Stimulated activated CD8-positive, alpha-beta memory T cell treated with anti-CD3 and anti-CD28 coated beads, Interleukin-7, amount 100 ng/mL, for 24 hours (primary cell): Measurements from ENCODE around the gene HADHB.
"Not testable (repeated sequence)": the region's sequence is repeated elsewhere in the genome, so short reads cannot be mapped to it uniquely, and the experiment has no call there.

Experiments used
- DNase-seq: peaks from one replicate; pipeline ENCODE4 v3.0.0-alpha.2; 2020; ENCODE audit warnings: low read depth

Gene HADHB

GRCh38 chr2:26245231-26245732 is 543 bp downstream of the HADHB start:
- DNase-seq, result peak; percentile 10

GRCh38 chr2:26245810-26246209 is 1.1 kb downstream of the HADHB start:
- DNase-seq, result no peak

GRCh38 chr2:26246818-26247217 is 2.1 kb downstream of the HADHB start:
- DNase-seq, result no peak

- DNase-seq, result no peak
Observed at GRCh38 chr2:26249625-26250024, 4.9 kb downstream of the HADHB start.

GRCh38 chr2:26251893-26252292 is 7.2 kb downstream of the HADHB start:
- DNase-seq, result no peak

- DNase-seq, result no peak
Observed at GRCh38 chr2:26255759-26256384, 11.1 kb downstream of the HADHB start.

- not testable (repeated sequence) for DNase-seq
Observed at GRCh38 chr2:26258836-26259235, 14.1 kb downstream of the HADHB start.

- DNase-seq, result no peak
Observed at GRCh38 chr2:26268213-26268612, 23.5 kb downstream of the HADHB start.

GRCh38 chr2:26268670-26269385 is 24.1 kb downstream of the HADHB start:
- DNase-seq, result not testable (repeated sequence)

- no peak for DNase-seq
Observed at GRCh38 chr2:26269571-26270158, 24.9 kb downstream of the HADHB start.

- DNase-seq, result no peak
Observed at GRCh38 chr2:26270373-26270772, 25.6 kb downstream of the HADHB start.

- DNase-seq, result no peak
Observed at GRCh38 chr2:26273501-26273900, 28.8 kb downstream of the HADHB start.

- no peak for DNase-seq
Observed at GRCh38 chr2:26274058-26274613, 29.4 kb downstream of the HADHB start.

GRCh38 chr2:26276484-26277227 is 31.9 kb downstream of the HADHB start:
- no peak for DNase-seq

GRCh38 chr2:26279886-26280285 is 35.1 kb downstream of the HADHB start:
- no peak for DNase-seq

GRCh38 chr2:26281226-26281625 is 36.5 kb downstream of the HADHB start:
- no peak for DNase-seq

GRCh38 chr2:26283606-26284005 is 38.9 kb downstream of the HADHB start:
- DNase-seq, result no peak

GRCh38 chr2:26284132-26284531 is 39.4 kb downstream of the HADHB start:
- DNase-seq, result no peak

GRCh38 chr2:26285931-26286330 is 41.2 kb downstream of the HADHB start:
- no peak for DNase-seq

GRCh38 chr2:26290001-26290400 is 45.3 kb downstream of the HADHB start:
- DNase-seq, result no peak

- DNase-seq, result no peak
Observed at GRCh38 chr2:26292646-26293045, 47.9 kb downstream of the HADHB start.

GRCh38 chr2:26295511-26295910 is 50.8 kb downstream of the HADHB start:
- DNase-seq, result no peak
